MG63 (cell line): ENCODE results near the gene MZT1. TPM values are rescaled to one million over a fixed set of nuclear protein-coding genes. Genes with fewer than 3 reads are reported as not detected.
"Not testable (repeated sequence)": the region's sequence is repeated elsewhere in the genome, so short reads cannot be mapped to it uniquely, and the experiment has no call there.

Source experiments
- DNase-seq: peaks from one replicate; pipeline ENCODE4 v3.0.0-alpha.2; 2020
- H3K27me3 ChIP-seq: fragments of 250-450 bp; sonication (Bioruptor Pico); 2 replicates; pipeline ENCODE4 v1.5.1; 2020; ENCODE audit warnings: mild to moderate bottlenecking, moderate library complexity
- H3K36me3 ChIP-seq: fragments of 250-450 bp; sonication (Bioruptor Pico); 2 replicates; pipeline ENCODE4 v1.5.1; 2020; ENCODE audit warnings: mild to moderate bottlenecking, moderate library complexity
- H3K4me3 ChIP-seq: fragments of 250-450 bp; sonication (Bioruptor Pico); 2 replicates; pipeline ENCODE4 v1.5.1; 2020; ENCODE audit warnings: mild to moderate bottlenecking, moderate library complexity
- H3K9me3 ChIP-seq: fragments of 250-450 bp; sonication (Bioruptor Pico); 2 replicates; pipeline ENCODE4 v1.5.1; 2020; ENCODE audit warnings: mild to moderate bottlenecking, moderate library complexity
- total RNA-seq: library from RNA; depleted of rRNA; stranded (reverse); fragments of >200 nt; shearing (Covaris generic); gene quantifications from 2 replicates; pipeline ENCODE4 v1.2.3, GENCODE V29; 2014; ENCODE audit warnings: low replicate concordance; rRNA removed

Gene MZT1, protein sequence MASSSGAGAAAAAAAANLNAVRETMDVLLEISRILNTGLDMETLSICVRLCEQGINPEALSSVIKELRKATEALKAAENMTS
- 36.4 and 63.3 TPM in 2 replicates for total RNA-seq

DNA sequence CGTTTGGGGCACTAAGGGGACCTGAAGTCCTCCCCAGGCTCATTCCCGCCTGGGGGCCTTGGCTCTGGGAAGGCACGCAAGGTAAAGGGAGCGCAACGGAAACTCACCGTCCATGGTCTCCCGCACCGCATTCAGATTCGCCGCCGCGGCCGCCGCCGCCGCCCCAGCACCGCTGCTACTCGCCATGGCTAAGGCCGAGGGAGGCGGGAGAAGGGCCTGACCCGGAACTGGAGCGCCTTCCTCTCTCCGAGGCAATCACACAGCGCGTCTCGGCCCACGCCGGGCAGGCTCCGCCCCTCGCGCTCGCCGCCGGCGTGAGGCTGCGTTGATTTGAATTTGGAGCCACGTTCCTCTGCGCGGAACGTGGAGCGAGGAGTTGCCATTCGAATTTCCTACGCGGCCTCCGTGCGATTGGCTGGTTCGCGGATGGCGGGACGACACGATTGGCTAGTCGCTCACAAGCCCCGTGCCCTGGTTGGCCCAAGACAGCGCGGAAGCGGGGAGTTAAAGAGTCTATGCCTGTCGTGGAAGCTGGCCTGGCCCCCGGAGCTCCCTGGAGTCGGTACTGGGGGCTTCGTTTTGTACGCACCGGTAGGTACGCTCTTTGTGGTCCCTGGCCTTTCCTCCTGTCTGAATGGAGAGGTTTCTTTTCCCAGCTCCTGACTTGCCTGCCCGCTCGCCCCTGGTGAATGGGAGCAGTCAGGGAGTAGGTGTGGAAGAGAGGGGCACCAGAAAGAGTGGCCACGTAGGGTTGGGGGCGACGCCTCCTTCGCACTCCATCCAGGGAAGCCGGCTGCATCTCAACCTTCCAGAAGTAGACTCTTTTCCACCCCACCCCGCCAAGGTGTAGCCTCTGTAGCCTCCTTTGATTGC is at the start of gene MZT1, which contains the start of gene BORA:
Gene MZT1, minus strand, starts transcription at position 213 of the 873 bp plus-strand sequence. Its CDS starts 27 bp downstream, at position 186.
Gene BORA, plus strand, starts transcription at position 507 of the 873 bp plus-strand sequence. CDS start 1,018 bp downstream, outside the sequence.
- Histone ChIP-seq H3K27me3 (no peaks in the 10 kb centered on the region), H3K9me3 (0 out of 2 replicates have a peak, but pooled peaks cover 3% of the 10 kb centered on the region), H3K36me3 (peaks cover 47% of the 10 kb centered on the region), H3K4me3 (peak within 1 kb of the TSS; percentile 98)
- DNase-seq: peak; percentile 97

DNA sequence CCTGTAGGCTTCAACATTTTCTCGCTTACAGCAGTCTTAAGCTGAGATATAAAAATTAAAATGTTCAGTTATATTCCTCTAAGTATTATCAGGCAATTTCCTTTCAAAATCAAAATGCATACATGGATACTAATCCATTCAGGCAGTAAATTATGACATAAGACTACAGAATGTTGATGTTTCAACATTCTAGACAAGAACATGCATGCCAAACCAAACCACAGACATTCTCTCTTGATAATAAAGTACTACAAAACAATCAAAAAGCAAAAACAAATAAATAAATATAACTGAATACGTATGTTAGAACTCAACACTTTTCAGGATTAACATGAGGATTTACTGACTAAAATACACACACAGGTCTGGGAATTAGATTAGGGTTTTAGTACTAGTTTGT is 46.6 kb upstream of the MZT1 start:
- H3K36me3 ChIP-seq: peaks cover 87% of the 10 kb centered on the region
- no peaks in the 10 kb centered on the region for H3K9me3 ChIP-seq
- H3K27me3 ChIP-seq: no peaks in the 10 kb centered on the region
- no peak for DNase-seq
- no peak overlapping the region for H3K4me3 ChIP-seq

DNA sequence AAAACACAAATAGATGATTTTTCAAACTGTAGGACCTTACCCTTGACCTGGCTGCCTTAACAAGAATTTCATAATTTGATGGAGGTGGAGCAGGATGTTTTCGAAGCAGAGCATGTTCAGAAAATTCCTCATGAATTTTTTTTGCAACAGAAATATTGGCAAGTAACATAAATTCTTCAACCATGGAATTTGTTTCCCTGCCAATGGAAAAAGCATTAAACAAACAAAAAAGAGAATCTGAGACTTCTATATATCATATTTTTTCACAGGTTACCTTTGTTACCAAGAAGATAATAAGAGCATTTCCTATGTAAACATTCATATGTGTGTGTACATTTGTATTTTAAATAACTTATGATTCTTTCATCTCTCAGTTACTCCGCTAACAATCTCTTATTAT is 36.0 kb upstream of the MZT1 start:
- H3K9me3 ChIP-seq: no peaks in the 10 kb centered on the region
- H3K4me3 ChIP-seq: no peak overlapping the region
- no peak for DNase-seq
- no peaks in the 10 kb centered on the region for H3K27me3 ChIP-seq
- peaks cover 96% of the 10 kb centered on the region for H3K36me3 ChIP-seq

DNA sequence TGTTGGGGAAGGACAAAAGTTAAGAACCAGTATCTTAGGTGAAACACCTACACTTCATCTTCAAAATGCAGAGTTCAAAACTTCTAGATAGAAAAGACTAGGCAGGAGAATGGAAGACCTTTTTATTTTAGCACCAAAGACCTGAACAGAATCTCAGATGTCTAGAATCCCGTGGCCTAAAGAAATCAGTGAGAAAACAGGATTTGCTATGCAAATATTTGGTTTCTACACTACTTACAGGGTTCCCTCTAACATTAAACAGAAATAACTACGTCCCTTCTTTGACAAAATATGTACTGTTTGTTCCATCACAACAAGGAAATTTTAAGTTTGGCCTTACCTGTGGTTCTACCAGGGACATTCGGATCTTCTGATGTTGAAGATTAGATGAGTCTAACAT is 32.8 kb upstream of the MZT1 start:
- Histone ChIP-seq H3K9me3 (no peaks in the 10 kb centered on the region), H3K27me3 (no peaks in the 10 kb centered on the region), H3K36me3 (peaks cover 86% of the 10 kb centered on the region), H3K4me3 (no peak overlapping the region)
- no peak for DNase-seq

DNA sequence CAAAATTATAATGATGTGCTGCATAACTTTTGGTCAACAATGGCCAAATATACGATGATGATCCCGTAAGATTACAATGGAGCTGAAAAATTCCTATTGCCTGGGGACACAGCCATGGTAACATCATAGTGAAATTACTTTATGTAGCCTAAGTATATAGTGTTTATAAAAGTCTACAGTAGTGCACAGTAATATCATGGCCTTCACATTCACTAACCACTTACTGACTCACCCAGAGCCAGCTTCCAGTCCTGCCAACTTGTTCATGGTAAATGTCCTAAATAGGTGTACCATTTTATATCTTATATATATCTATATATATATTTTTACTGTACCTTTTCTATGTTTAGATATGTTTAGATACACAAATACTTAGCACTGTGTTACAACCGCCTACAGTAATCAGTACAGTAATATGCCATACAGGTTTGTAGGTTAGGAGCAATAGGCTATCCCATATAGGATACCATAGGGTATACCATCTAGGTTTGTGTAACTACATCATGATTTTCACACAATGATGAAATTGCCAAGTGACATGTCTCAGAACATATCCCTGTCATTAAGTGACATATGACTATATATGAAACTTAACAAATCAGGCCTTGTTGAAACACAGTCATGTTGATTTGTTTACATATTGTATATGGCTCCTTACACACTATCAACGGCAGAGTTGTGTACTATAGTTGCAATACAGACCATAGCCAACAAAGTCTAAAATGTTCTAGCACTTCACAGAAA is 30.5 kb upstream of the MZT1 start:
- no peaks in the 10 kb centered on the region for H3K27me3 ChIP-seq
- no peak for DNase-seq
- peaks cover 86% of the 10 kb centered on the region for H3K36me3 ChIP-seq
- H3K9me3 ChIP-seq: no peaks in the 10 kb centered on the region
- H3K4me3 ChIP-seq: no peak overlapping the region

DNA sequence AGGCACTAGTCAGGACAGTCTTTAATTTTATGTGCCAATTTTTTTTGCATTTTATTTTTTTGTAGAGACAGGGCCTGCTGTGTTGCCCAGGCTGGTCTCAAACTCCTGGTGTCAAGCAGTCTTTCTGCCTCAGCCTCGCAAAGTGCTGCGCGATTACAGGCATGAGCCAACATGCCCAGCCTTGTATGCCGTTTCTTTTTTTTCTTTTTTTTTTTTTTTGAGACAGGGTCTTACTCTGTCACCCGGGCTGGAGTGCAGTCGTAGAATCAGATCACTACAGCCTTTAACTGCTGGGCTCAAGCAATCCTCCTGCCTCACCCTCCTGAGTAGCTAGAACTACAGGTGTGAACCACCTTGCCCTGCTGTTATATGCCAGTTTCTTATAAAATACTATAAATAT is 26.7 kb upstream of the MZT1 start:
- H3K27me3 ChIP-seq: no peaks in the 10 kb centered on the region
- peaks cover 82% of the 10 kb centered on the region for H3K36me3 ChIP-seq
- no peak overlapping the region for H3K4me3 ChIP-seq
- H3K9me3 ChIP-seq: no peaks in the 10 kb centered on the region
- no peak for DNase-seq

DNA sequence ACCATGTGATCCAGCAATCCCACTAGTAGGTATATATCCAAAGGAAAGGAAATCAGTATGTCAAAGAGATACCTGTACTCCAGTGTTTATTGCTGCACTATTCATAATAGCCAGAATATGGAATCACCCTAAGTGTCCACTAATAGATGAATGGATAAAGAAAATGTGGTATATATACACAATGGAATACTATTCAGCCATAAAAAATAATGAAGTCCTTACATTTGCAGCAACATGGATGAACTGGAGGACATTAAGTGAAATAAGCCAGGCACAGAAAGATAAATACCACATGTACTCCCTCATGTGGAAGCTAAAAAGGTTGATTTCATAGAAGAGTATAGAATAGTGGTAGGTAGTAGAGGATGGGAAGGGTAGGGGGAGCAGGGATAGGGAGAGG is 23.8 kb upstream of the MZT1 start:
- Histone ChIP-seq H3K4me3 (no peak overlapping the region), H3K36me3 (peaks cover 82% of the 10 kb centered on the region), H3K27me3 (no peaks in the 10 kb centered on the region), H3K9me3 (no peaks in the 10 kb centered on the region)
- no peak for DNase-seq

DNA sequence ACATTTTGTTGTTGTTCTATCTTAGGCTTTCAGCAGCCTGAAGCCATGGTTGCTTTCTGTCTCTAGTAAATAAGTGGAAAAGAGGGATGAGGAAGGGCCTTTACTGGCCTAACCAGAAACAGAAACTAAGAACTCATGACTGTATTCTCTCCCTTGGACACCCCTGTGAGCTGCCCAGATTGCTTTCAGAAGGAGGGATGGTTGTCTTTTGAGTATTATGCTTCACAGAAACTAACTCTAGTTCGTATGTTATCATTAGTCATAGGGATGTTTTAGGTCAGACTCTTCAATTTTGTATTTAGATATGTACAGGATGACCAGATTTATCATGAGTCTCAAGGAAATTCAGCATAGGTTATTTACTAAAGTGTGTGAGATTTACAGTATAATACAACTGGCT is 17.8 kb upstream of the MZT1 start:
- Histone ChIP-seq H3K36me3 (peaks cover 58% of the 10 kb centered on the region), H3K27me3 (no peaks in the 10 kb centered on the region), H3K9me3 (no peaks in the 10 kb centered on the region), H3K4me3 (no peak overlapping the region)
- no peak for DNase-seq

DNA sequence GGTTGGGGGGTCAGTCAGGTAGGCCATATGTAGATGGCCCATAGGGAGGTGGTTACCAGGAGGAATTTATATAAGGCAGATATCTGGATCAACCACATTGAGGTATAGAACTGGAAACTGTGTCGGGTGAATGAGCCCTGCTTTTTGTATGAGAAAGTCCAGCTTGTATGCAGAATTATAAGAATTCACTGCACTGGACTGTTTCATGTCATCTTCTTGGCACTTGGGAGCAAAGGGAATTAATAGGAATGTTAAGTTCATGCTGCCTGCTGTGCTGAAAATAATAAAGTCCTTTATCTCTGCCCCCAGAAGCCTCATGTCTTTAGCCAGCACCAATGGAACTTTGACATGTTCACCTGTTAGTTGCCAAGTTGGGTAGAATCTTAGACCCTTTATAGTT is 12.6 kb upstream of the MZT1 start:
- Histone ChIP-seq H3K36me3 (peaks cover 36% of the 10 kb centered on the region), H3K27me3 (no peaks in the 10 kb centered on the region), H3K9me3 (no peaks in the 10 kb centered on the region), H3K4me3 (no peak overlapping the region)
- no peak for DNase-seq

DNA sequence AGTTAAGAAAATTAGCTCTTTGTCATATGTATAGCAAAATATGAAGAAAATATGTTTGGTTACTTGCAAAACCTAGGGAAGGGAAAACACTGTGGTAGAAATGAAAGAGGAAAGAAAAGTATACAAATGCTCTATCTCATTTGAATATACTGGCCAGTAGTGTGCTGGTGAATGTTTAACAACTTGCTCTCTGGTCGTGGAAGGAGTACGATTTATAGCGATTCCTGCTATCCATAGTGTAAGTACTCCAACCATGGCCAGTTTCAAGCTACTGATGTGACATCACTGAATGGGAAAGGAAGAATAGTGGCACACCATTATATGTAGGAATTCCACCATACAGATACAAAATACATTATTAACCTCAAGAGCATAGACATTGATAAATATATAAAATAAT is 9.6 kb upstream of the MZT1 start:
- no peak overlapping the region for H3K4me3 ChIP-seq
- peaks cover 34% of the 10 kb centered on the region for H3K36me3 ChIP-seq
- no peaks in the 10 kb centered on the region for H3K9me3 ChIP-seq
- no peaks in the 10 kb centered on the region for H3K27me3 ChIP-seq
- DNase-seq: no peak

DNA sequence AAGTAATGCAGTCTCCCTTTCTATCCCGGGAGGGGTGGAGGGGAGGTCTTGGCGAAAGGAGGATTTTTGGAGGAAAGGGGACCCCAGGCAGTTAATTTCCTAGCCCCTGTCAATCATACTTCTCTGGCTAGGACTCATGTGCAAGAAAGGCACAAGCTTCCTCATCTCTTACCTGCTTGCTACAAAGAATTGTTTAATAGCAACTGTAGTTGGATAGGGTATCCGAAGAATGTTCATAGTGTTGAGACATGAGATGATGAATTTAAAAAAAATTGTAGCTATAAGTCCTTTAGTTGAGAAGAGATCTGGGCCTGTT is 819 bp upstream of the MZT1 start:
- no peaks in the 10 kb centered on the region for H3K27me3 ChIP-seq
- H3K4me3 ChIP-seq: peak overlapping the region; percentile 98
- H3K9me3 ChIP-seq: 0 out of 2 replicates have a peak, but pooled peaks cover 3% of the 10 kb centered on the region
- DNase-seq: no peak
- peaks cover 45% of the 10 kb centered on the region for H3K36me3 ChIP-seq

DNA sequence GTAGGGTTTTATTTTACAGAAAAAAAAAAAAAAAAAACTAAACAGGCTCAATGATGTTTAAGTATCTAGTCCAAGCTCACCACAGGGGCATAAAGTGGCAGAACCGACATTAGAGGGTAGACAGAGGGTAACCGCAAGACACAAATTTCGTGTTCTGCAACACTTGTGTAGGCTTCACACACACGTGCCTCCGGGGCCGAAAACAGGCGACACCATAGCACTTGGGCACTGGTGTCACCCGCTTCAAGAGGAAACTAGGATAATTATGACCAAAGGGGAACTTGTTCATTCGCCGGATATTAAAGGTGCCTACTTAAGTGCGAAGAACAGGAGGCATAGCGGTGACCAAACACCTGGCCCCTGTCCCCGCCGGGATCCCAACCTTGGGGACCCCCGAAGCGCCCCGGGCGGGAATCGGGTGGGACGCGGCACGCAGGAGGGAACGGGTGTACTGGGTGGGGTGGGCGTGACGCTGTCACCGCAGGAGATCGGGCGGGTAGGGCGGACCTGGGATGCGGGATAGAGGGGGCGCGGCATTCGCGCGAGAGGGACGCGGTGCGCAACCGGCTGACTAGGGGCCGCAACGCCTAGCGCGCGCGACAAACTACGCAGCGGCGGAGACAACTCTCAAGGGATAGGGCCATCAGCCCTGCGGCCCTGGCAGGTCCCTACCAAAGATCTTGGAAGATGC is 558 bp downstream of the MZT1 start:
- Histone ChIP-seq H3K36me3 (peaks cover 45% of the 10 kb centered on the region), H3K27me3 (no peaks in the 10 kb centered on the region), H3K4me3 (peak overlapping the region; percentile 98), H3K9me3 (0 out of 2 replicates have a peak, but pooled peaks cover 3% of the 10 kb centered on the region)
- peak; percentile 71 for DNase-seq

DNA sequence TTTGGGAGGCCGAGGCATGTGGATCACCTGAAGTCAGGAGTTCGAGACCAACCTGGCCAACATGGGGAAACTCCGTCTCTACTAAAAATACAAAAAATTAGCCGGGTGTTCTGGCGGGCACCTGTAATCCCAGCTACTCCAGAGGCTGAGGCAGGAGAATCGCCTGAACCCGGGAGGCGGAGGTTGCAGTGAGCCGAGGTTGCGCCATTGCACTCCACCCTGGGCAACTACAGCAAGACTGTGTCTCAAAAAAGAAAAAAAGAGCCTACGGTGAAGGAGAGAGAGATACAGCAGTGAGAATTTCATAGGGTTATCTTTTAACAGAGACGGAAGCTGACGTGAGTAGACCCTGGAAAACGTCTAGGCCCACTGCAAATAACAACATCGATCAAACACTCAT is 1.2 kb downstream of the MZT1 start:
- H3K9me3 ChIP-seq, H3K27me3 ChIP-seq, DNase-seq: not testable (repeated sequence)
- H3K4me3 ChIP-seq: peak overlapping the region; percentile 98
- H3K36me3 ChIP-seq: peaks cover 43% of the 10 kb centered on the region

DNA sequence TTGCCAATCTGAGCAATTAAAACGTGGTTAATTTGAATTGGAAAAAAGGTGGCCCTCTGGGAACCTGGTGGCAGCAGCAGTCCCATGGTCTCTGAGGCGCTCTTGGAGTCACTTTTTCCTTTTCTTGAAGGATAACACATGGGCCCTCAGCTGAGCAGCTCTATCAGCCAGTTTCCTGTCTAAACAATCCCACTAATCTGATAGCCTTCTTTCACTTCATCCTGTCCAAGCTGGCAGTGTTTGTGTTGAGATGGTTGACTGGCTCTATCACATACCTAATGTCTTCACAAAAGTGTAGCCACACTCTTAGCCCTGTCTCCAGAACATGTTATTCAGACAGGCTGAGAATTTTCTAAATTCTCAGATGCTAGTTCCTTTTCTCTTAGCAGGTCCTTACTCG is 10.7 kb downstream of the MZT1 start:
- H3K9me3 ChIP-seq: no peaks in the 10 kb centered on the region
- no peak for DNase-seq
- H3K4me3 ChIP-seq: no peak overlapping the region
- peaks cover 52% of the 10 kb centered on the region for H3K36me3 ChIP-seq
- H3K27me3 ChIP-seq: no peaks in the 10 kb centered on the region

DNA sequence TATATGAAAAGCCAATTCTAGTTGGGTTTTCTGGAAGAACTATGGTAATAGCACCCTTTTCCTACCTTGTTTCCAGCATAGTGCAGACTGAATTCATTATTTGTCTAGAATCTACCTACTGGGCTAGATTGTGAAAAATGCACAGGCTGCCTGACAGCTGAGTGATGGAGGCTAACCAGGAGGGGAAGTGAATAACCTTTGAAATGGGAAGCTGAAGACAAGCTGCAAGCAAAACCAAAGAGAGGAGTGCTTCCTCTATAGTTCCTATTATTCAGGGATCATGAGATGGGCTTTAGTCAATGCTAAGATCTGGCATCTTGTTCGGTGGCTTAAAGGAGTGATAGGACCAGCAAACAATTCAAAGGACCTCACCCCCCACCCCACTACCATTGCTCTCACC is 26.9 kb downstream of the MZT1 start:
- DNase-seq: no peak
- no peaks in the 10 kb centered on the region for H3K9me3 ChIP-seq
- H3K36me3 ChIP-seq: no peaks in the 10 kb centered on the region

DNA sequence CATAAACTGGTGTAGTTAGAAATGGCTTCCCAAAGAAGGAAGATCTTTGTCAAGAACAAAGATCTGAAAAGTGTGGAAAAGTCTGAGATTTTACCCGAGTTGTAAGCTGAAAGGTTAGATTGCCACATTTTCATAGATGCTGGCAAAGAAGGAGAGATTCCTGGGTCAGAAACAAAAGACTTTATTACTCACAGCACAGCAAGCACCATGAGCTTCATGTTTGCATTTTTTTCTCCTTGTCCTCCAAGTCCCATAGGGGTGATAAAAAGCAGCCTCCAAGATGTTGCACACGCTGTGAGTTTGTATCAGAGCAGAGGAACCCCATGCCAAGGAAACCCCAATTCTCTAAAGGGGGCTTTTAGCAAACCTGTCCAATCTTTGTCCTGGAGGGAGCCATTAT is 29.3 kb downstream of the MZT1 start:
- H3K27me3 ChIP-seq: peaks cover 2% of the 10 kb centered on the region; the same call in 1 of the 2 replicates
- no peak overlapping the region for H3K4me3 ChIP-seq
- no peak for DNase-seq
- H3K36me3 ChIP-seq: no peaks in the 10 kb centered on the region
- H3K9me3 ChIP-seq: no peaks in the 10 kb centered on the region

More for the DNA sequence above, 26.9 kb downstream of the MZT1 start:
- Histone ChIP-seq H3K27me3 (peaks cover 2% of the 10 kb centered on the region; the same call in 1 of the 2 replicates), H3K4me3 (no peak overlapping the region)

DNA sequence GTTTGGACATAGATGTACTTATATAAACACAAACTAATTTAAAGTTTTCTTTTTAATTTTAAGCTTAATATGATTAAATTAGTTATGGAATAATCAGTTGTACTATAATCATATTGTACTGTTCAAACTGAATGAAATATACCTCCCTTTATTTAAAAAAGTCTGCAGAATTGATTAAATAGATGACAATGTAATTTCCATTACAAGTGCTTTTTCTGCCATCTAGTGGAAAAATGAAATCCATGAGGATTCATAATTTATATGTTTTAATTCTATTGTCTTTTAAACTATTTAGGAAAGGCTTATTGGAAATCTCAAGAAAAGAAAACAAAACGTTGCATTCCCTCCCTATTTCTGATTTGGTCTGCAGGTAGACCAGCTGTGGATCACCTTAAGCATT is 30.9 kb downstream of the MZT1 start:
- Histone ChIP-seq H3K36me3 (no peaks in the 10 kb centered on the region), H3K9me3 (no peaks in the 10 kb centered on the region), H3K27me3 (peaks cover 2% of the 10 kb centered on the region; the same call in 1 of the 2 replicates), H3K4me3 (no peak overlapping the region)
- no peak for DNase-seq
